HEK293 (cell line): Measurements from ENCODE around the gene MPZL1.

Source experiments
- CTCF ChIA-PET: fragments of 350-600 bp; formaldehyde crosslinking; extraction: SDS; loops from one replicate; lab custom pipeline; 2021; ENCODE audit warnings: antibody characterized with exemption; lab: Yijun Ruan, JAX
- POLR2A ChIA-PET: fragments of 300-600 bp; formaldehyde crosslinking; extraction: SDS; loops from one replicate; lab custom pipeline; 2020; ENCODE audit warnings: antibody characterized with exemption, inconsistent platforms; lab: Yijun Ruan, JAX
- H3K27ac ChIP-seq: fragments of 200-500 bp; sonication (Bioruptor generic); 2 replicates; pipeline ENCODE4 v1.5.1; 2014; ENCODE audit warnings: low read depth, low read length, control low read depth, inconsistent platforms; ENCODE audit errors: extremely low read depth
- H3K36me3 ChIP-seq, 2 experiments: fragments of 200-500 bp in 1 of 2; sonication (Bioruptor generic) in 1 of 2; 1 replicate in 1 of 2; 2 replicates in 1 of 2; pipeline ENCODE4 v1.5.1; 2014 to 2017; ENCODE audit warnings: inconsistent platforms in 2 of 2, low read length in 2 of 2; ENCODE audit not compliant: control insufficient read depth in 2 of 2, insufficient read depth in 1 of 2
- H3K4me1 ChIP-seq: fragments of 200-500 bp; sonication (Bioruptor generic); 2 replicates; pipeline ENCODE4 v1.5.1; 2014; ENCODE audit warnings: mild to moderate bottlenecking, low read length, inconsistent platforms; ENCODE audit not compliant: control insufficient read depth, insufficient read depth
- H3K4me3 ChIP-seq: 2 replicates; pipeline ENCODE4 v1.5.1; 2011; ENCODE audit warnings: low read depth, mild to moderate bottlenecking, control low read depth, low read length, moderate library complexity
- H3K9me3 ChIP-seq: fragments of 200-500 bp; sonication (Bioruptor generic); 2 replicates; pipeline ENCODE4 v1.5.1; 2014; ENCODE audit warnings: low read depth, low read length, inconsistent platforms; ENCODE audit not compliant: control insufficient read depth, insufficient read depth
- KLF1 ChIP-seq: fragments of 450-650 bp; formaldehyde crosslinking; IDR thresholded peaks from 2 replicates; pipeline ENCODE4 v1.5.1; 2016; ENCODE audit warnings: missing biosample characterization, missing genetic modification characterization
- KLF9 ChIP-seq: fragments of 450-650 bp; formaldehyde crosslinking; IDR thresholded peaks from 2 replicates; pipeline ENCODE4 v1.5.1; 2016; ENCODE audit warnings: missing biosample characterization, missing genetic modification characterization, low read depth
- WT1 ChIP-seq: fragments of 450-650 bp; formaldehyde crosslinking; IDR thresholded peaks from 2 replicates; pipeline ENCODE4 v1.5.1; 2016; ENCODE audit warnings: missing biosample characterization, missing genetic modification characterization
- ZBTB20 ChIP-seq: fragments of 450-650 bp; formaldehyde crosslinking; IDR thresholded peaks from 2 replicates; pipeline ENCODE4 v1.5.1; 2016; ENCODE audit warnings: missing biosample characterization, missing genetic modification characterization
- ZBTB7A ChIP-seq: fragments of 450-650 bp; formaldehyde crosslinking; IDR thresholded peaks from 2 replicates; pipeline ENCODE4 v1.5.1; 2016; ENCODE audit warnings: low read depth, missing biosample characterization, missing genetic modification characterization
- ZEB2 ChIP-seq: fragments of 450-650 bp; formaldehyde crosslinking; IDR thresholded peaks from 2 replicates; pipeline ENCODE4 v1.5.1; 2016; ENCODE audit warnings: missing biosample characterization, missing genetic modification characterization
- ZNF221 ChIP-seq: fragments of 450-650 bp; formaldehyde crosslinking; IDR thresholded peaks from 2 replicates; pipeline ENCODE4 v1.5.1; 2017; ENCODE audit warnings: missing biosample characterization, missing genetic modification characterization, borderline replicate concordance
- ZNF223 ChIP-seq: fragments of 450-650 bp; formaldehyde crosslinking; IDR thresholded peaks from 2 replicates; pipeline ENCODE4 v1.5.1; 2016; ENCODE audit warnings: missing biosample characterization, missing genetic modification characterization
- ZNF350 ChIP-seq: fragments of 450-650 bp; formaldehyde crosslinking; IDR thresholded peaks from 2 replicates; pipeline ENCODE4 v1.5.0; 2017; ENCODE audit warnings: missing biosample characterization, mild to moderate bottlenecking, missing genetic modification characterization
- ZNF529 ChIP-seq: fragments of 450-650 bp; formaldehyde crosslinking; IDR thresholded peaks from 2 replicates; pipeline ENCODE4 v1.5.1; 2017; ENCODE audit warnings: missing genetic modification characterization, missing biosample characterization; ENCODE audit not compliant: insufficient replicate concordance
- ZNF660 ChIP-seq: fragments of 450-650 bp; IDR thresholded peaks from 2 replicates; pipeline ENCODE4 v1.5.1; 2018; ENCODE audit warnings: missing biosample characterization, mild to moderate bottlenecking, missing genetic modification characterization
- ZNF664 ChIP-seq: fragments of 450-650 bp; formaldehyde crosslinking; IDR thresholded peaks from 2 replicates; pipeline ENCODE4 v1.5.1; 2016; ENCODE audit warnings: missing biosample characterization, missing genetic modification characterization
- ZNF768 ChIP-seq: fragments of 450-650 bp; formaldehyde crosslinking; IDR thresholded peaks from 2 replicates; pipeline ENCODE4 v1.5.1; 2018; ENCODE audit warnings: missing biosample characterization, mild to moderate bottlenecking, missing genetic modification characterization
- TF ChIP-seq, protein P1 (sequence below): sonication (generic); formaldehyde crosslinking; IDR thresholded peaks from 2 replicates; pipeline ENCODE4 v1.8.1; 2022; ENCODE audit warnings: mild to moderate bottlenecking, moderate library complexity, missing genetic modification reagents
- TF ChIP-seq, protein P2 (sequence below): fragments of 450-650 bp; formaldehyde crosslinking; IDR thresholded peaks from 2 replicates; pipeline ENCODE4 v1.5.1; 2016; ENCODE audit warnings: missing biosample characterization, missing genetic modification characterization
- TF ChIP-seq, protein P3 (sequence below): fragments of 450-650 bp; formaldehyde crosslinking; IDR thresholded peaks from 2 replicates; pipeline ENCODE4; 2016; ENCODE audit warnings: missing biosample characterization, missing genetic modification characterization

The MPZL1 gene

DNA sequence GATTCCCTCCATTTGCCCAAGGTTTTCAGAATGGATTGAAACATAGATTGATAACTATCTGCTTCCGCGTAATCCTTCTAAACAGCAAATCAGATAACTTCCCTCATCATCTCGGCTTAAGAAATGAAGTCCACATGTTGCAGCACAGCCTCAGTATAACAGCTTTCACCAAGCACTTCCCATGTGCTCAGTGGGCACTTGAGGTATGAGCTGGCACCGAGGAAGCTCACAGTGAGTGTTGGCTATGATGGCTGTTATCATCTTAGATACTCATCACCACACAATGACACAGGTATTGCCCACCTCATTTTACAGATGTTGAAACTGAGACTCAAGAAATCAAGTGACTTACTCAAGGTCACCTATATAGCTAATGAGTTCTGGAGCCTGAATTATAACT, 48.5 kb upstream of the MPZL1 start:
- Histone ChIP-seq H3K4me1 (0 out of 2 replicates have a peak, but pooled peaks cover 3% of the 10 kb centered on the region), H3K9me3 (no peaks in the 10 kb centered on the region), H3K36me3 (no peaks in the 10 kb centered on the region), H3K27ac (no peak overlapping the region), H3K4me3 (no peak overlapping the region)
- TF ChIP-seq ZEB2 (tag by site-specific recombination) = no peak
- ChIA-PET POLR2A (no interaction called here), CTCF (interaction anchor here (3.7 kb wide), 1 partner anchor 14 kb away, joined by 21 read pairs; no protein-coding TSS in a partner anchor)

DNA sequence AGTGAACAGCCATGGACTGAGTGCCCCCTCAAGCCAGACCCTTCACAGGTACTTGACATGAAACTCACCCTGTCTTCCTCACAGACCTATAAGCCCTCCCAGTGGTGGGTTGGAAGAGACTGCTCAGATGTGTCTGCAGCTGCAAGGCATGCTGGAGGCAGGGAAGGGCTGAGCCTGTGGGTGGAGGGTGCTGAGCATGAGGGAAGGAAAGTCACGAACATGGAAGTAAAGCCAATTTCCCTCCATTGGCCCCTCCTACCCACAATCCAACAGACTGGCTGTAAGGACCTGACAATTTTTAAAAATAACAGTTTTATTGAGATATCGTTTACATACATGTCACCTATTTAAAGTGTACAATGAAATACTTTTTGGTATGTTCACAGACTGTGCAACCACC, 47.6 kb upstream of the MPZL1 start:
- 0 out of 2 replicates have a peak, but pooled peaks cover 3% of the 10 kb centered on the region for H3K4me1 ChIP-seq
- no peaks in the 10 kb centered on the region for H3K9me3 ChIP-seq
- no peak overlapping the region for H3K27ac ChIP-seq
- POLR2A ChIA-PET = no interaction called here
- no peaks in the 10 kb centered on the region for H3K36me3 ChIP-seq
- no peak overlapping the region for H3K4me3 ChIP-seq
- TF ChIP-seq ZNF664 (tag by site-specific recombination) = peak; percentile 45; the same call in 1 of the 2 replicates
- TF ChIP-seq, protein P1, sequence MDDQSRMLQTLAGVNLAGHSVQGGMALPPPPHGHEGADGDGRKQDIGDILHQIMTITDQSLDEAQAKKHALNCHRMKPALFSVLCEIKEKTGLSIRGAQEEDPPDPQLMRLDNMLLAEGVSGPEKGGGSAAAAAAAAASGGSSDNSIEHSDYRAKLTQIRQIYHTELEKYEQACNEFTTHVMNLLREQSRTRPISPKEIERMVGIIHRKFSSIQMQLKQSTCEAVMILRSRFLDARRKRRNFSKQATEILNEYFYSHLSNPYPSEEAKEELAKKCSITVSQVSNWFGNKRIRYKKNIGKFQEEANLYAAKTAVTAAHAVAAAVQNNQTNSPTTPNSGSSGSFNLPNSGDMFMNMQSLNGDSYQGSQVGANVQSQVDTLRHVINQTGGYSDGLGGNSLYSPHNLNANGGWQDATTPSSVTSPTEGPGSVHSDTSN = no peak
- TF ChIP-seq, all 188 proteins: peak for 1
- CTCF ChIA-PET = interaction anchor here (0.6 to 3.7 kb wide), 2 partner anchors 13 to 38 kb away, joined by 3 to 21 read pairs; no protein-coding TSS in a partner anchor

DNA sequence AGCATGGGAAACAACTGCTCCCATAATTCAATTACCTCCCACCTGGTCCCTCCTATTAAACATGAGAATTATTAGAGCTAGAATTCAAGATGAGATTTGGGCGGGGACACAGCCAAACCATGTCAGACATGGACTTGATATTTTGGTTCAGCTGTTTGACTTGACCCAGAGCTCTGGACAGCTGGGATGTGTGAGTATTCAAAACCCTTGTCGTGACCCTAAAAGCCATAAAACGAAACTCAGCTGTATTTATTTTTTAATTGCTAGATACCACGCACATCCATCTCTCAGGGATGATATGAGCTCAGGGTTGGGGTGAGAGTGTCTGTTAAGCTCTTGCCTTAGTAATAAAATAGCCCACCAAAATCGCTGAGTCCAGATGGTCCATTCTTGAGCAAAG, 46.3 kb upstream of the MPZL1 start:
- H3K4me3 ChIP-seq = no peak overlapping the region

GRCh38 chr1:167676205-167676915, 45.4 kb upstream of the MPZL1 start:
- no peak overlapping the region for H3K27ac ChIP-seq
- ChIA-PET POLR2A (no interaction called here), CTCF (interaction anchor here (3.7 kb wide), 1 partner anchor 11 kb away, joined by 21 read pairs; no protein-coding TSS in a partner anchor)
- TF ChIP-seq KLF1 (tag by site-specific recombination) (peak; percentile 75), ZNF223 (tag by site-specific recombination) (no peak), KLF9 (tag by site-specific recombination) (no peak), ZNF221 (no peak)
- TF ChIP-seq, protein P2, sequence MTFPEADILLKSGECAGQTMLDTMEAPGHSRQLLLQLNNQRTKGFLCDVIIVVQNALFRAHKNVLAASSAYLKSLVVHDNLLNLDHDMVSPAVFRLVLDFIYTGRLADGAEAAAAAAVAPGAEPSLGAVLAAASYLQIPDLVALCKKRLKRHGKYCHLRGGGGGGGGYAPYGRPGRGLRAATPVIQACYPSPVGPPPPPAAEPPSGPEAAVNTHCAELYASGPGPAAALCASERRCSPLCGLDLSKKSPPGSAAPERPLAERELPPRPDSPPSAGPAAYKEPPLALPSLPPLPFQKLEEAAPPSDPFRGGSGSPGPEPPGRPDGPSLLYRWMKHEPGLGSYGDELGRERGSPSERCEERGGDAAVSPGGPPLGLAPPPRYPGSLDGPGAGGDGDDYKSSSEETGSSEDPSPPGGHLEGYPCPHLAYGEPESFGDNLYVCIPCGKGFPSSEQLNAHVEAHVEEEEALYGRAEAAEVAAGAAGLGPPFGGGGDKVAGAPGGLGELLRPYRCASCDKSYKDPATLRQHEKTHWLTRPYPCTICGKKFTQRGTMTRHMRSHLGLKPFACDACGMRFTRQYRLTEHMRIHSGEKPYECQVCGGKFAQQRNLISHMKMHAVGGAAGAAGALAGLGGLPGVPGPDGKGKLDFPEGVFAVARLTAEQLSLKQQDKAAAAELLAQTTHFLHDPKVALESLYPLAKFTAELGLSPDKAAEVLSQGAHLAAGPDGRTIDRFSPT (tag by site-specific recombination) = no peak
- H3K4me1 ChIP-seq = 0 out of 2 replicates have a peak, but pooled peaks cover 3% of the 10 kb centered on the region
- H3K36me3 ChIP-seq = no peaks in the 10 kb centered on the region
- no peak overlapping the region for H3K4me3 ChIP-seq
- H3K9me3 ChIP-seq = no peaks in the 10 kb centered on the region

More for the DNA sequence above, 46.3 kb upstream of the MPZL1 start:
- ChIA-PET CTCF (interaction anchor here (3.7 kb wide), 1 partner anchor 12 kb away, joined by 21 read pairs; no protein-coding TSS in a partner anchor), POLR2A (interaction anchor here (0.7 kb wide), 1 partner anchor 584 kb away, joined by 5 read pairs; no protein-coding TSS in a partner anchor)
- no peak overlapping the region for H3K27ac ChIP-seq
- H3K9me3 ChIP-seq = no peaks in the 10 kb centered on the region
- 0 out of 2 replicates have a peak, but pooled peaks cover 3% of the 10 kb centered on the region for H3K4me1 ChIP-seq
- TF ChIP-seq ZBTB7A (tag by site-specific recombination) (no peak), ZBTB20 (tag by site-specific recombination) (no peak), ZNF350 (tag by site-specific recombination) (no peak), ZNF768 (tag by site-specific recombination) (no peak), ZNF529 (tag by site-specific recombination) (no peak), ZNF660 (tag by site-specific recombination) (no peak), WT1 (no peak)
- TF ChIP-seq, protein P3, sequence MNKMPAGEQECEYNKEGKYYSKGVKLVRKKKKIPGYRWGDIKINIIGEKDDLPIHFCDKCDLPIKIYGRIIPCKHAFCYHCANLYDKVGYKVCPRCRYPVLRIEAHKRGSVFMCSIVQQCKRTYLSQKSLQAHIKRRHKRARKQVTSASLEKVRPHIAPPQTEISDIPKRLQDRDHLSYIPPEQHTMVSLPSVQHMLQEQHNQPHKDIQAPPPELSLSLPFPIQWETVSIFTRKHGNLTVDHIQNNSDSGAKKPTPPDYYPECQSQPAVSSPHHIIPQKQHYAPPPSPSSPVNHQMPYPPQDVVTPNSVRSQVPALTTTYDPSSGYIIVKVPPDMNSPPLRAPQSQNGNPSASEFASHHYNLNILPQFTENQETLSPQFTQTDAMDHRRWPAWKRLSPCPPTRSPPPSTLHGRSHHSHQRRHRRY (tag by site-specific recombination) = no peak
- TF ChIP-seq, all 188 proteins: peak for 0
- no peaks in the 10 kb centered on the region for H3K36me3 ChIP-seq
